ENCODE data around the gene ASTN2.

GRCh38 chr9:117411547-117411946 lies 3.3 kb downstream of the ASTN2 start:
- TF ChIP-seq CTCF (IDR thresholded peaks at IDR 0.05), result peak in 4 of 6 experiments; percentile 12 to 42 (median 36)
- no peak for TF ChIP-seq POLR2A (IDR thresholded peaks at IDR 0.05)

Measured in Peyer's patch (tissue), 4 donors.